ENCODE data around the gene SMC4.

GRCh38 chr3:160370987-160371857 is 28.2 kb upstream of the SMC4 start:
- no peak for TF ChIP-seq STAT6 (CRISPR knock-in tag; conservative IDR thresholded peaks at IDR 0.05; ENCODE audit: low read depth)
- TF ChIP-seq TCF7 (CRISPR knock-in tag; IDR thresholded peaks at IDR 0.05; ENCODE audit: low read depth): no peak
- no peak for TF ChIP-seq CTCF (IDR thresholded peaks at IDR 0.05)
- no peak for TF ChIP-seq CDX4 (CRISPR knock-in tag; IDR thresholded peaks at IDR 0.05; ENCODE audit: borderline replicate concordance)
- no peak for TF ChIP-seq MAX (CRISPR knock-in tag; IDR thresholded peaks at IDR 0.05)
- no peak for TF ChIP-seq ZNF121 (CRISPR knock-in tag; IDR thresholded peaks at IDR 0.05)
- TF ChIP-seq NR3C1 (CRISPR knock-in tag; conservative IDR thresholded peaks at IDR 0.05; ENCODE audit: low read depth): no peak
- TF ChIP-seq CREM (CRISPR knock-in tag; IDR thresholded peaks at IDR 0.05): no peak
- TF ChIP-seq PRDM15 (CRISPR knock-in tag; IDR thresholded peaks at IDR 0.05): no peak
